Endothelial cell of hepatic sinusoid (primary cell): Measurements from ENCODE around the gene ABL1.

Experiments used
- in situ Hi-C: cut with HindIII; loops from 2 replicates; pipeline ENCODE4 v1.10.0; 2017; ENCODE audit warnings: low sequenced_read_pairs

ABL1 gene

DNA sequence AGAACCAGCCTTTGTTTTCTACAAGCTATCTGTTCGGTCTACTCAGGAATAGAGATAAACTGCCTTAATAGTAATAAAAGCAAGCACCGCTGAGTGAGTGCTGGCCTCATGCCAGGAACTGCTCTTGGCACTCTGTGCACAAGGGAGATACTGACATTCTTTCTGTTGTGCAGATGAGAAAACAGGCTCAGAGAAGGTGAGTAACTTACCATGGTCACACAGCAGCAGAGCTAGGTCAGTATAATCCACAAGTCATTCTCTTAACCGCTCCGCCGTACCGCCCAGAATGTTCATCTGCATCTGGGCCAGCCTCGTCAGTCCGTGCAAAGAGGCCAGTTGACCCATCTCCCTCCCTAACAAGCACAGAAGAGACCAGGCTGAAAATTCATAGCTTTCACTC lies 34.2 kb downstream of the ABL1 start:
- in situ Hi-C loops, result no loop called here

DNA sequence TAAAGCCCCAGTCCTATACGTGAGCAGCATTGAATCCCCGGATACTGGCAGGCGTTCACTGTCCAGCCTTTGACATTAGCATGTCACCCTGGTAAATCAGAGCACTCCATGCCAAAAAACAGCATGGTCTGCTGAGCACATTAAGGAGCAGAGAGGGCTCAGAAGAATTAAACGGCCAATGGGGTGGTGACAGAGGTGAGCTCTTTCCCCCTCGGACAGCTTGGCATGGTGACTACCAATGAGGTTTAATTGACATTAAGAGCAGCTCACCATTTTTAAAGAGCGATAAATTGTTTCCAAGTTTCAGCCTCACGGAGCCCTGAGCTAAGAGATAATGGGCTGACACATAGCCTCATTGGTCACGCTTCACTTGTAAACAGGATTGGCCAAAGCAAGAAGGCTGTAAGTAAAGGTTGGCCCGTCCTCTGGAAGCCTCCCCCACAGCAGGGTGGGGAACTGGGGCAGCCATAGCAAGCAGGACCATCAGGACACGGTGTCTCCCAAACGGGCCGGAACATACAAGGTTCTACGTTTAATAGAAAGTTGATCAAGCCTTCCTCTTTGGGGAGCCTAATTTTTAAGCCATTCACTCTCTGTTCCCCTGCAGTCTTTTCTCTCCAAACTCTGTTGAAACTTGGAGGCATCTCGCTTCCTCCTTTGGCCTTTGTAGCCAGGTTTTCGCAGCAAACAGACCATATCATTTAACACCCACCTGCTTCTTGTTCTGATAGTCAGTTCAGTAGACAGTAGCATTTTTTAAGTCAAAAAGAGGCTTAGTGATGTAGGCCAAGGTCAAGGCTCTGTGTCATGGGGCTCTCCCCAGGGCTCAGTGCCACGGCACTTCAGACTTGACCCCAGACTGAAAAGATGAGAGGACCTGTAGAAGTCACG lies 35.7 kb downstream of the ABL1 start:
- in situ Hi-C loops, result no loop called here

DNA sequence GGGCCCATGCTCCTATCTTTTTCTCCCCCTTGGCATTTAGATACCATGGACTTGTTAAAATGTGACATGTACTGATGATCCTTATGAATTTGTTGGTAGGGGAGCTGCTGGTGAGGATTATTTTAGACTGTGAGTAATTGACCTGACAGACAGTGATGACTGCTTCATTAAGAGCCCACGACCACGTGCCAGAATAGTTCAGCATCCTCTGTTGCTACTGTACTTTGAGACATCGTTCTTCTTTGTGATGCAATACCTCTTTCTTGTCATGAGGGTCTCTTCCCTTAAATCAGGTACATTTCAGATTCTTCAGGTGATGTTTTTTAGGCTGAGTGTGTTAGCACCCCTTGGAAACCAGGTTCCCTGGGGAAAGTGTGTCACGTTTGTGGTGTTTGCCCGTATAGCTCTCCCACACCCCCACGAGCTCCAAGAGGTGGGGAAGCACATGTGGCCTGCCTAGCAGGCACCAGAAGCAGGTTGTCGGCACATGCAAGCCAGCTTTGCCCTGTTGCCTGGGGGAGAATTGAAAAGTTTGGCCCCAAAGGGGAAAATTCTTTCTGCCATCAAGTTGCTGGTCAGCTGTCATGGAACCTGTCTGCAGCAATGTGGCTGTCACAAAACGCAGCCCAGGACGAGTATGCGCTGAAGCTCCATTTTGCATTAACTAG lies 36.5 kb downstream of the ABL1 start:
- in situ Hi-C loops, result no loop called here

- in situ Hi-C loops, result no loop called here
Observed at GRCh38 chr9:130872093-130872492, 37.0 kb downstream of the ABL1 start.

GRCh38 chr9:130872508-130872907 lies 37.5 kb downstream of the ABL1 start:
- in situ Hi-C loops, result no loop called here

DNA sequence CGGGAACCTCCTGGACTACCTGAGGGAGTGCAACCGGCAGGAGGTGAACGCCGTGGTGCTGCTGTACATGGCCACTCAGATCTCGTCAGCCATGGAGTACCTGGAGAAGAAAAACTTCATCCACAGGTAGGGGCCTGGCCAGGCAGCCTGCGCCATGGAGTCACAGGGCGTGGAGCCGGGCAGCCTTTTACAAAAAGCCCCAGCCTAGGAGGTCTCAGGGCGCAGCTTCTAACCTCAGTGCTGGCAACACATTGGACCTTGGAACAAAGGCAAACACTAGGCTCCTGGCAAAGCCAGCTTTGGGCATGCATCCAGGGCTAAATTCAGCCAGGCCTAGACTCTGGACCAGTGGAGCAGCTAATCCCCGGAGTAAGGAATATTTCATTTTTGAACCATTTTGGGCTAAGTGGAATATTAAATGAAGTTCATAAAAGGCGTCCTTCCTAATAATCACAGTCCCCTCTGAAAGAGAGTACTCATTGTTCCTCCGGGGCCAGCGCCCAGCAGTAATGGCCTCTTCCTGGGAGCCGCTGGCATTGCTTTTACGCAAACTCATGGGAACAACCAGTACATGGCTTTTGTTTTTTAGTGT lies 38.0 kb downstream of the ABL1 start:
- in situ Hi-C loops, result no loop called here

GRCh38 chr9:130873966-130874365 lies 38.9 kb downstream of the ABL1 start:
- in situ Hi-C loops, result no loop called here

DNA sequence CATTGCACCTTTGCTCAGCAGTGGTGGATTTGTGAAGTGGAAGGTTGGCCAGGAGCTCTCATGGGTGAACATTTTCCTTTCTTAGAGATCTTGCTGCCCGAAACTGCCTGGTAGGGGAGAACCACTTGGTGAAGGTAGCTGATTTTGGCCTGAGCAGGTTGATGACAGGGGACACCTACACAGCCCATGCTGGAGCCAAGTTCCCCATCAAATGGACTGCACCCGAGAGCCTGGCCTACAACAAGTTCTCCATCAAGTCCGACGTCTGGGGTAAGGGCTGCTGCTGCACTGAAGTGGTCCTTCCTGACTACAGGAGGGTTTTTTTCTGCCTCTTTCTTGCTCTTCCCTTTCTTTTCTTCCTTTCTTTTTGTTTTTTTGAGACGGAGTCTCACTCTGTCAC lies 39.7 kb downstream of the ABL1 start:
- in situ Hi-C loops, result no loop called here

GRCh38 chr9:130877300-130877699 lies 42.2 kb downstream of the ABL1 start:
- in situ Hi-C loops, result no loop called here

- in situ Hi-C loops, result no loop called here
Observed at GRCh38 chr9:130878295-130878694, 43.2 kb downstream of the ABL1 start.

- in situ Hi-C loops, result no loop called here
Observed at GRCh38 chr9:130879863-130880411, 44.9 kb downstream of the ABL1 start.

DNA sequence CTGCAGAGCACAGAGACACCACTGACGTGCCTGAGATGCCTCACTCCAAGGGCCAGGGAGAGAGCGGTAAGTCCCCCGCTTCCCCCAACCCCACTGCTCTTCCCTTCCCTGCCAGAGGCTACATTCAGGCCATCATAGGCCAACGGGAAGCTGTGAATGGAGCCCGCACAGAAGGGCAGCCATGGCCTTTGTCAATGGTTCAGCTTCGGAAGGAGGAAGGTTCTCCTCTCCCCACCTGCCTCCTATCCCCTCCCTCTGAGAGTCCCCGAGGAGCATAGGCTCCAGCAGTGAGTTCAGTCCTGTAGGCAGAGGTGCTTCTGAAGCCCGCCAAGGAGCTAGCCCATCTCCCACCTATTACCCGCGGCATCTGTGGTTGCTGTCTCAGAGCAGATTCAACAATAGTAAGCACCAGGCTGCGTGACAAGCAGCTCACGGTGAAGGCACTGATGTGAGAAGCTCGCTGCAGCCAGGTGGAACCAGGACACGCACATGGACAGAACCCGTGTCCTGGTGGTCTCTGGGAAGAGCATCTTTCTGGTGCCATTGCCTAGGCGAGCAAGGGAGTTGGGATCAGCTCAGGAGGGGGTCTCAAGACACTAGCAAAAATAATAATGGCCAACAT lies 45.7 kb downstream of the ABL1 start:
- in situ Hi-C loops, result no loop called here

GRCh38 chr9:130881516-130881915 lies 46.5 kb downstream of the ABL1 start:
- in situ Hi-C loops, result no loop called here

GRCh38 chr9:130882696-130883225 lies 47.7 kb downstream of the ABL1 start:
- in situ Hi-C loops, result no loop called here

GRCh38 chr9:130883479-130883878 lies 48.4 kb downstream of the ABL1 start:
- in situ Hi-C loops, result no loop called here

DNA sequence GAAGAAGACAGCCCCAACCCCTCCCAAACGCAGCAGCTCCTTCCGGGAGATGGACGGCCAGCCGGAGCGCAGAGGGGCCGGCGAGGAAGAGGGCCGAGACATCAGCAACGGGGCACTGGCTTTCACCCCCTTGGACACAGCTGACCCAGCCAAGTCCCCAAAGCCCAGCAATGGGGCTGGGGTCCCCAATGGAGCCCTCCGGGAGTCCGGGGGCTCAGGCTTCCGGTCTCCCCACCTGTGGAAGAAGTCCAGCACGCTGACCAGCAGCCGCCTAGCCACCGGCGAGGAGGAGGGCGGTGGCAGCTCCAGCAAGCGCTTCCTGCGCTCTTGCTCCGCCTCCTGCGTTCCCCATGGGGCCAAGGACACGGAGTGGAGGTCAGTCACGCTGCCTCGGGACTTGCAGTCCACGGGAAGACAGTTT lies 49.1 kb downstream of the ABL1 start:
- in situ Hi-C loops, result no loop called here

GRCh38 chr9:130884542-130885483 lies 49.8 kb downstream of the ABL1 start:
- in situ Hi-C loops, result no loop called here

- in situ Hi-C loops, result no loop called here
Observed at GRCh38 chr9:130885484-130886375, 50.7 kb downstream of the ABL1 start.

DNA sequence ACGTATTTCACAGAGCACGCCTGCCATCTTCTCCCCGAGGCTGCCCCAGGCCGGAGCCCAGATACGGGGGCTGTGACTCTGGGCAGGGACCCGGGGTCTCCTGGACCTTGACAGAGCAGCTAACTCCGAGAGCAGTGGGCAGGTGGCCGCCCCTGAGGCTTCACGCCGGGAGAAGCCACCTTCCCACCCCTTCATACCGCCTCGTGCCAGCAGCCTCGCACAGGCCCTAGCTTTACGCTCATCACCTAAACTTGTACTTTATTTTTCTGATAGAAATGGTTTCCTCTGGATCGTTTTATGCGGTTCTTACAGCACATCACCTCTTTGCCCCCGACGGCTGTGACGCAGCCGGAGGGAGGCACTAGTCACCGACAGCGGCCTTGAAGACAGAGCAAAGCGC lies 51.9 kb downstream of the ABL1 start:
- in situ Hi-C loops, result no loop called here
